Hematopoietic multipotent progenitor cell treated with erythropoietin and hydrocortisone succinate and interleukin-3 and kit ligand, for 4 days (in vitro differentiated cells): ENCODE results near the gene CFAP61.
"Not testable (repeated sequence)": the region's sequence is repeated elsewhere in the genome, so short reads cannot be mapped to it uniquely, and the experiment has no call there.

ENCODE experiments used
- DNase-seq: peaks from one replicate; pipeline ENCODE4 v3.0.0-alpha.2; 2015

The CFAP61 gene

DNA sequence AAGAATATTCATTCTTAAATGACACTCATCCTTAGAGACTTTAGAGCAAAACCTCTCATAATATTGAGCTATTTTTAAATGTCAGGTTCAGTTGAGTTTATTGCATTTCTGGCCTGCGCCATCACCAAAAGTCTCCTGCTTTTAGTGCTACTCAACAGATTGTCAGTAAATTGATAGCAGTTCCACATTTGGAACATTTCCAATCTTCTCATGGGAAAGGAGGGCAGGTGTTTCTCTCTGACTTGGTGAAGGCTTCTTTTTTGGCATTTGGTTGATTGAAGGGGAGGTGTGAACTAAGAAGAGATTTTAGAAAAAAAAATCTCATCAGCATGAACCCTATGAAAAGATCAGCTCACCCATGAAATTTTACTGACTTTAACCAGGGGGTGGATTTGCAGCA is 189.6 kb downstream of the CFAP61 start:
- DNase-seq: no peak

DNA sequence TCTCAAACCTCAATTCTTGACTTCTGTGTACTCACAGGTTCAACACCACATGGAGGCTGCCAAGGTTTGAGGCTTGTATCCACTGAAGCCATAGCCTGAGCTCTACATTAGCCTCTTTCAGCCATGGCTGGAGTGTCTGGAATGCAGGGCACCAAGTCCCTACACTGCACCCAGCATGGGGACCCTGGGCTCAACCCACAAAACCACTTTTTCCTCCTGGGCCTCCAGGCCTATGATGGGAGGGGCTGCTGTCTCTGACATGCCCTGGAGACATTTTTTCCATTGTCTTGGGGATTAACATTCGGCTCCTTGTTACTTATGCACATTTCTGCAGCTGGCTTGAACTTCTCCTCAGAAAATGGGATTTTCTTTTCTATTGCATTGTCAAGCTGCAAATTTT is 192.1 kb downstream of the CFAP61 start:
- DNase-seq: not testable (repeated sequence)

DNA sequence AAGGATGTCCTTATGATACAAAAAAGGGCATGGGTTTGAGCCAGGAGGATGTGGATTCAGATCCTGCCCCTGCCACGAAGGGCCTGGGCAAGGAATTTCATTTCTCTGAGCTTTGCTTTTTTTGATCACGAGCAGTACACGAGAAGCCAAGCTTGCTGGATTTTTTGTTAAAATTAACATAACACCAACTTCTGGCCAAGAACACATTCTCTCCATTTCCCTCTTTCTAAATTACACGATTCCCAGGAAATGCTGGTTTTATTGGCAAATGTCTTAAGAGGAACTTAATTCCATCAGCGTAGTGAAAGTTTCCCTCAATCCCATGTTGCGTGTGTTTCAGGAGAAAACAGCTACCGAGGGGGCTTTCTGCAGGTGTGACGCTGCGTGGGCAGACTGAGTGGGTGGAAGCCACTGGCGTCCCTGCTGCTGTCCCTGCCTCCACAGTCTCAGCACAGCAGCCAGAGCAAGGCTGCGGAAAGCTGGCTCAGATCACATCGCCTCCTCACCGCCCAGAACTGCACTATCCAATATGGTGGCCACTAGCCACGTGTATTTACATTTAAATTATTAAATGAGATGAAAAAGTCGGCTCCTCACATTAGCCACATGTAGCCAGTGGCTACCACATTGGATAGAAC is 194.8 kb downstream of the CFAP61 start:
- DNase-seq: no peak

DNA sequence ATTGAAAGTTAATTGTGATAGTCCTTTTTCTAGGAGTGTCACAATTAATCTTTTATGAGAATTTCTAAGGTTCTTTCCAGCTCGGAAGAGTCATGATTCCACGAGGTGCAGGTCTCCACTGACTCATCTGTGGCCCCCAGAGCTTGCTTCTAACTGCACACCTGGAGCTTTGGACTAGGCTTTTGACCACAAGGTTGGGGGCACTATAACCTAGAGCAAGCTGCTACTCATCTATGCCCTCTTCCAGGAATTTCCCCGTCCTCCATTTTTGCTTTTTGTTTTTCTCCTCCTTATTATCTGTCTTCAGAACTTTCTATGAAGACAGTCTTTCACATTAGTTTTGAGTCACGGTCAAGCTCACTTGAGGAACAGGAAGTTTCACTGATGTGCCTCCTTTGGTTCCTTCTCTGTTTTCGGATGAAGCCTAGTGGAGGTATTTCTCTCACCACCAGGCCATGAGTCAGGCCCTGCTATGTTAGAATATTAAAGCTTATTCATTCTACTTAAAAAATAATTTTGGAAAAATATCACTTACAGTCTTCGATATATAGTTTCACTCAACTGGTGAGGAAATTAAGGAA is 196.4 kb downstream of the CFAP61 start:
- DNase-seq: peak; percentile 6

DNA sequence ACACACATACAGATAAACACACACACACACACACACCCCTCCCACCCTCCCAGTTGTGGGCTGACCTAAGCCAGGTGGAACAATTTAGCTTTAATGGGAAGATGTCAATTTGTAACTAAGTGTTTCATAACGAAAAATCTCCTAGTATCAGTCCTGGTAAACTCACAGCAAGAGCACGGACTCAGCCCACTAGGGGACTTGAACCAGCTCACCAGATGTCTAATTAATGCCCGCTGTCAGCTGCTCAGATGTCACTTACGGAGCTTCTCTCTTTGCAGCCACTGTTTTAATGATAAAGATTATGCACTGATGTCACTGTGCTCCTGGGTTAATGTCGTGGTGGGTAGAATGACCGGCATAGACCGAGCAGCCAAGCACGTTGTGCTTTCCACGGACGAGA is 199.0 kb downstream of the CFAP61 start:
- DNase-seq: no peak

DNA sequence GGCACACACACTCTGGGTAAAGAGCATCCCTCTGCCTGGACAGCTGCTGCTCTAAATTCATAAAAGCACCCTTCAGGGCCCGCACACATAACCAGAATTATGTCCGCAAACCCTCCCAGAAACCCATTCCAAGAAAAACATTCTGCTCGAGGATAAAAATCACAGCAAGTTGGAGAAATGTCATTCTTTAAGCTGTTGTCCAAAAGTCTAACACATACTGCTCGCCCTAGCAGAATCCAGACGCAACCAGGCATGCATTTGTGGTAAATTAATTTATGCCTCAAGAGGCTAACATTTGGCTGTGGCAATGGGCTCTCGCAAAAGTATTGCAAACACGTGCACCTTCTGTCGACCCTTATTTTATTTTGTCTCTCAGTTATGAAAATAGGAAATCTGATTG is 199.5 kb downstream of the CFAP61 start:
- DNase-seq: no peak

DNA sequence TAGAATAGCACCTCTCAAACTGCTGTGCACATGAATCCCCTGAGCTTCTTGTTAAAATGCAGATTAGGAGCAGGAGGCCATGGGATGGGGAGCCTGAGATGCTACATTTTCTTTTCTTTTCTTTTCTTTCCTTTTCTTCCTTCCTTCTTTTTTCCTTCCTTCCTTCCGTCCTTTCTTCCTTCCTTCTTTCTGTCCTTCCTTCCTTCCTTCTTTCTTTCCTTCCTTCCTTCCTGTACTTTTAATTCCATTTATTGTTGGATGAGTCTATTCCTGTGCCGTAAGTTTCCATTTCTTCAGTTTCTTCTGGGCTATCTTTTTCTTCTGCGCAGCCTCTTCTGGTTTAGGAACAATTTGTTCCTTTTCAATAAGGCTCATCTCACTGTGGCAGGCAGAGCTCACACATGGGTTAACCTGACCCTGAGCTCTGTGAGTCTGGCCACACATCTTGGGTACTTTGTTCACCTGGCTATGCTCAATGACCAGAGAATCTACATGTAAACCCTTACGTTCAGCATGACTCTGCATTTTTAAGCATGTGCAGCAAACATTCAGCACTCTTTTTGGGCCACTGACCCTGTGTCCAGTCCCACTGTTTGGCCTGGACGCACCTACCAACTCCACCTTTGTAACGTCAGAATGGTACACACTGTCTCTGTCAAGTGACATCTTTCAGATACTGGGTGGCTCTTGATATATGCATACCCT is 200.9 kb downstream of the CFAP61 start:
- no peak for DNase-seq

DNA sequence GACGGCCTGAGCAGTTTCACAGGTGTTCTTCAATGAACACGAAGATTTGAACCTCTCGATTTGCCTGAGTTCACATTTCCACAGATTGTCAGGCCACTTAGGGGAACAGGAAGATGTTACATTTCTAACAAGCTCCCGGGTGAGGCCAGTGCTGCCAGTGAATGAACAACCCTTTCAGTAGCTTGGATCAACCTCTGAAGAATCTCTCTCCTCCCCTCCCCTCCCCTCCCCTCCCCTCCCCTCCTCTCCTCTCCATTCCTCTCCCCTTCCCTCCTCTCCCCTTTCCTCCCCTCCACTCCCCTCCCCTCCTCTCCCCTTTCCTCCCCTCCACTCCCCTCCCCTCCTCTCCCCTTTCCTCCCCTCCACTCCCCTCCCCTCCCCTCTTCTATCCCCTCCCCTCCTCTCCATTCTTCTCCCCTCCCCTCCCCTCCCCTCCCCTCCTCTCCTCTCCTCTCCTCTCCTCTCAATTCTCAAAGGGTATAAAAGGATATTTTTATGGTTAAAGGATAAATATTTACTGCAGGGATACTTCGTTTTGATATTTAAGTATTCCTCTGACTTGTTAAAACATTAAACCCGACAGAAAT is 201.5 kb downstream of the CFAP61 start:
- no peak for DNase-seq

DNA sequence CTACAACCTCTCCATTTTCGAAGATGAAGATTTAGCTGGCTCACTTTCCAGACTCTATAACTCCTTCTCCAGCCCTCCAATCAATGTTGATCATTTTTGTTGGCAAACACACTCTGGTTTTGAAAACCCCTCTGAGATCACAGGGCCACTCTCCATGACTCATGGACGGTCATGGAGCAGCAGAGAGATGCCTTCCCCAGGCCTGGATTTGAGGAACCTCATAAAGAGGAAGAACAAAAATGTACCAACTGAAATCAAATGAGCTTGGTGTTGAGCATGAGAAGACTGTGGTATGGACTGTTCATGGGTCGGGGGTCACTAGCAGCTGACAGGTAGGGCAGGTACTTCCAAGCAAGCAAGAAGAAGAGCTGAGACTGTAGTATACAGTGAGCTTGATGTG is 202.8 kb downstream of the CFAP61 start:
- peak; percentile 48 for DNase-seq

DNA sequence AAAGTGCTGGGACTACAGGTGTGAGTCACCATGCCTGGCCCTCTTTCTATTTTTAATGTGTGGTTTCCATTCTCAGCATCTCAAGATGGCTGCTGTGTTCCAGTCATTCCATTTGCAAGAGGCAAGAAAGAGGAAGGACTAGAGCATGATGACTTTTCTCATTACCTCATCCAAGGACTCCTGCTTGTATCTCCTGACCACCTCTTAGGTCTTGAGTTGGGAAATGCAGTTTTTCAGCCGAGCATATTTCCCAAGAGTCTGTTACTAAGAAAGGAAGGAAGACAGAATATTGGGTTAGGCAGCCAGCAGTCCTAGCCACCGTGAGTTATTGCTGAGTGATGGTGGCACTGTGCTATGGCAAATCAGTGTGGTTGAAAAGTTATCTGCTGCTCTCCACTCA is 207.2 kb downstream of the CFAP61 start:
- peak; percentile 36 for DNase-seq

DNA sequence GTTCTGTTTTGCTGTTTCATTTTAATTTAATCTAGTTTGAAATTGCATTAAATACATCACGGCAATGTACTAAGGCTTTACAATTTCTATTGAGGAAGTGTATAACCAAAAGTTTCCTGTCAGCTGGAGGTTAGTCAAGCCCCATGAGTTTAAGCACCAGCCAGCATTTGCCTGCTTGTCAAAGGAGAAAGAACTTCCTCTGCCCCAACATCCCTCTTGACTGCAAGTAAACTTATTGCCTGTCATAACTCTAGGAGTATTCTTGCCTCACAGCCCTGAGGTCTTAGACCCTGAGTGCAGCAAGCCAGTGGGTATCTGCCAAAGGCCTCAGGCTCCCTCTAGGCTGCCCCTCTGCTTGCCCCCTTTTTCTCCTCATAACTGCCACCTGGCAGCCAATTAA is 208.8 kb downstream of the CFAP61 start:
- DNase-seq: peak; percentile 74

DNA sequence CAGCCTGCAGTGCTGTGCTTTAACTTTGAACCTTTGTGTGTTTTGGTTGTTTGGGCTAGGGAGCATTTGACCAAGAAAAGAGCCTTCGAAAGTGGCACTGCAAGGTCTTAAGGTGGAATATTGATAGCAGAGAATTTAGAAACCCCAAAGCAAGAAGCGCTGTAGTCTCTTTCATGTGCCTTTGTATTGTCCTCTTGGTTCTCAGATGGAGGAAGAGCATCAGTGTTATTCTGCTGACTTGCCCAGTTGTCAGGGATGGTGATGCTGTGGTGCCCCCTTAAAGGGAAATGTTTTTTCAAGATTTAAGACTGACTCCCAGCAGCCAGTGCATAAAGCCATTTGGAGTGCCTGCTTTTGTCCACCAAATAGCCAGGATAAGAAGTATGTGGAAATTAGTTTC is 212.9 kb downstream of the CFAP61 start:
- no peak for DNase-seq

DNA sequence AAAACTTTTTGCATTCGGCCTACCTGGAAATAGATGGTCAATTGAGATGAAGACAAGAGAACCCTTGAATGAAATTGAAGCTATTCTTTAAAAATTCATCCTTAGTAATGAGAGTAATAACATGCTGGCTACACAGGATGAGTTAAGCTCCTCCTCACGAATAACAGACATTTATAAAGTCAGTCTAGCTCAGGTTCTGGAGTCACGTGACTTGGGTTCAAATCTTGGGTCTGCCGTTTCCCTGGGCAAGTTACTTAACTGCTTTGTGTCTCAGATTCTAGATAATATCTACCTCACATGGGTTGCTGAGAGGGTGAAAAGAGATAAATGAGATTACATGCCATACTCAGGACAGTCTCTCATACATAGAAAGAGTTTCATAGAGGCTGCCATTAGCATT is 214.2 kb downstream of the CFAP61 start:
- no peak for DNase-seq

DNA sequence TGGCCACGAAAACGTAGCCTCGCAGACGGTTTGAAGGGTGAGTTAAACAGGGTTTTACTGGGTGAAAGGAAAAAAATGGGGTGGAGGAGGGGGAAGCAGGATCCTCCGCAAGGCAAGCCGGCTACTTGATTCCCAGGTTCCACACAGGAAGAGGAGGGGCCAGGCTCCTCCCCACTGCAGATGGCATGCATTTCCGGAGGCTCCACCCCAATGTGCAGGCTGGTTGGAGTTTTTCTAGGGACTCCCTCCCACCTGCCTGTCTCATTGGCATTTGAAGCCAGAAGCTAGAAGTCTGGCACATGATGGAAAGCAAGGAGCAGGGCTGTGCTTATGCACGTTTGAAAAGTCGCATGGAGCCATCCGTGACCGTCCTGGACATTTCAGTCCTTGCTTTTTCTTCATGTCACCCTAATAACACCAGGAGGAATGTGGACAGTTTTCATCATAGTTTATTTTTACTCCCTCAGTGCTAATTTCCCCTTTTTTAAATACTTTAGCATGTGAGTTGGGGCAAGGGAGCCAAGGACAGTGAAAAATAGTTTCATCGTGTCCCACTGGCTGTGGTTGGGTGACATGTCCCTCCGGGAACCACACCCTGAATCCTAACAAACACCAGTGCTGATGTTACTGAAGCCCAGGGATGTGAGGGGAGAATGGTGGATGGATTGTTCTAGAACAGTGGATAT is 215.5 kb downstream of the CFAP61 start:
- no peak for DNase-seq

DNA sequence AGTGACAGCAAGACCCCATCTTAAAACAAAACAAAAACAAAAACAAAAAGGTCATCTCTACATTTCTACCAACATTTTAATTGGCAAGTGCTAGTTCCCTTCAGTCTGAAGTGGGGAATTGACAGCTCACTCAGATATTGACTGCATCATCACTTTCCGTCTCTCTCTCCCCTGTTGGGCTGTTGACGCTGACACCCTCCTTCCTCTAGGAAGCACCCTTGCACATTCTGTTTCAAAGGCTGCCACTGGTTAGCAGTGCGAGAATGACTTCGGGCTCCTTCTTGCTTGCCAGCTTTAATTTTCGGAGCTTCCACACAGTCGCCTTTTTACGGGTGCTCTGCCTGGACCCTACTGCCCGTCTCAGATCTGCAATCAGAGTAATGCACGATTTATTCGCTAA is 218.9 kb downstream of the CFAP61 start:
- DNase-seq: no peak

DNA sequence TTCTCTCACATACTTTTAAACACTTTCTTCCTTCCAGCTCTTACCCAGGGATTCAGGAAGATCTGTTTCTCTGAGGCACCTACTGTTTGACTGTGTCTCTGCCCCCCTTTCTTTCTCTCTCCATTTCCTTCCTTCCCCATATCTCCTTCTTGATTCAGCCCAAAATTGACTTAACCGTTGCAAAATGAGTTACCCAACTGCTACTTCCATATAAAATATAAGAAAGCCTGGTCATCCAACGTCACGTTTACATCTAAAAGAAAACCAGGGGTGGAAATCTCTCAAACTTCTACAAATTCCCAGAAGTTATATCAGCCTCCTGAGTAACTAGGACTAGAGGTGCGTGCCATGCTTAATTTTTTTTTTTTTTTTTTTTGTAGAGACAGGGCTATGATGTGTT is 220.4 kb downstream of the CFAP61 start:
- DNase-seq: no peak

DNA sequence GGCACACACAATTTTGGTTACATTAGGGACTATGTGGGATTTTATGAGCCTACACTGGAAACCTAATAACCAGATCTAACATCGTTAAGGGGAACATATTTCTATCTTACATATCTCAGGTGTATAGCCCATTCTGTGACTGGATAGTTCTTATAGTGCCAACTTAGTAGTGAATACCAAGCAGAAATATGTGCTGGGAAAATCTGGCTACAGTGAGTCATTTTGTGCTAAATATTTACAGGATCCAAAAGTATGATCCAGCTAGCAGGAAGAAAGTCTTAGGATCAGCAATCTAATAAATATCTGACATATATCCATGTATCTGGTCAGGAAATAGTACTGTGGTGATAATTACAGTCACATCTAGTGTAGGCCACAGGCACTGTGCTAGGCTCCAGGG is 221.0 kb downstream of the CFAP61 start:
- DNase-seq: no peak

DNA sequence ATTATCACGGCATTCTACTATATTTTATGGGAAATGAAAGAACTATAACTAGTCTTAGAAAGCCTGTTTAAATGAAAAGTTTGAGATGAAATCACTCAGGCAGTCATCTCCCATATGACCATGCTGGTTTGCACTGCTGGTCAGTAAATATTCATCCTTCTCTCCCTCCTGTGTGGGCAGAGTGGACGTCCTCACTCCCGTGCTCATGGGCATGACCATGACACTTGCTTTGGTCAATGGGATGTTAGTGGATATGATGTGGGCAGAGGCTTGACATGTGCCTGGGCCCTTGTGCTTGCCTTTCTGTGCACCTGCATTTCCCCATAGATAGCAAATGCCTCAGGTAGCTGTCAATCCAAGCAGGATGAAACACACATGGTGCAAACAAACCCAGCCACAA is 222.5 kb downstream of the CFAP61 start:
- DNase-seq: no peak

DNA sequence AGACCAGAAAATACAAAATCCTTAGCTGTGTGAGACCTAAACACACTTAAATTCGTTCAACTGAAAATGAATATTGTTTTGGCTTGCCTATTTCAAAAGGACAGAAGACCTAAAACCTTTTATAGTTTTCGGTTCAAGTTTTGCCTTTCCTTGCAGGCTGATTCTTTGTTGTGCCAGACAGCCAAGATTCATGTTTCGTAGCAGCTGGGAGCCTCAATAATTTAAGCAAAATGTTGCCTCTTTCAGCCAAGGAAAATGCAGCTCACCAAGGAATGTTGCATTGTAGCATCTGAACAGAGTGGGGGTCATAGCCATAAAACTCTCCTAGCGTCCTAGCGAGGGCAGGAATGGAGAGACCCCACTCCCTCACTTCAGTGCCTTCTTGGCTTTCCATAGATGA is 223.3 kb downstream of the CFAP61 start:
- no peak for DNase-seq

DNA sequence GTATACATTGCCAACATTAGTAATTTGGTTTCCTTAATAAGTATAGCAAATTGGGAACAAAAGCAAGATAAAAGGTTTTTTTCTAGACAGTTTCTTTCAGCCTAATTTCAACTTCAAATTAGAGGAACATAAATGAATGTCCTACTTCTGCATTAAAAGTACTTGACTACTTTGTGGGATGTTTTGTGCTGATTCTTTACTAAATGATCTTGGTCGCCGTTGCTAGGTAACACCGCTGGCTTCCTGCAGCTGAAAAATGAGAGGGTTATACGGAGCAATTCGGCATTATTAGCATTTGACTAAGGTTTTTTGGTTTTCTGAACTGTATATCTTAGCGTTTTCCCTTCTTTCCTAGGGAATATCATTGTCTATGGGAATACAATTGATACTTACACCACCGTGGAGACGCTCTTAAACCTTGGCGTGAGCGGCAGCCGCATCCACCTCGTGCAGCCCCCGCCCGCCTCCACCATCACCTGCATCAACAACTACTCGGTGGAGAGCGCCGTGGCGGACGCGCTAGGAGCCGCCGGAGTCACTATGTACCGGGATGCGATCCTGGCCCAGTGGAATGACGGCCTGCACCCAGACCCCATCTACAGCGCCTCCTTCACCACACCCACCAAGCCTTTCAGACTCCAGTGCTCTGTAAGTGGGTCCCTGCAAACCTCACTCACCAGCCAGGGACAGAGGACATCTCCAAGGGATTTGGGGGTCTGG is 224.6 kb downstream of the CFAP61 start:
- peak; percentile 41 for DNase-seq

DNA sequence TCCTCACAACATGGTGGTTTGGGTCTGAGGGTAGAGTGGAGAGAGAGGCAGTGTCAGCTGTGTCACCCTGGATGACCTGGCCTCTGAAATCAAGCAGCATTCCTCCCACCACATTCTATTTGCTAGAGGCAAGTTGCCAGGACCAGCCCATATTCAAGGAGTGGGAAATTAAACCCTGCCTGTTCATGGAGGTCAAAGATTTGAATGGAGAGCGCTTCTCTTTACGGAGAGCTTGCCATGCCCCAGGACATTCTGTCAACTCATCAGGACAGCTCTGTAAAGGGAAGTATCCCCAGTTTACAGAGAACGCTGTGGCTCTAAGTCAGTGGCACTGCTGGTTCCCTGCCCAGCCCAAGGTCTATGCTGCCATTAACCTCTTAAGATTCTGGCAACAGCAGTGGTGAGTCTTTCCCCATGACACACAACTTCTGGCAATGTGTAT is 225.6 kb downstream of the CFAP61 start:
- no peak for DNase-seq

DNA sequence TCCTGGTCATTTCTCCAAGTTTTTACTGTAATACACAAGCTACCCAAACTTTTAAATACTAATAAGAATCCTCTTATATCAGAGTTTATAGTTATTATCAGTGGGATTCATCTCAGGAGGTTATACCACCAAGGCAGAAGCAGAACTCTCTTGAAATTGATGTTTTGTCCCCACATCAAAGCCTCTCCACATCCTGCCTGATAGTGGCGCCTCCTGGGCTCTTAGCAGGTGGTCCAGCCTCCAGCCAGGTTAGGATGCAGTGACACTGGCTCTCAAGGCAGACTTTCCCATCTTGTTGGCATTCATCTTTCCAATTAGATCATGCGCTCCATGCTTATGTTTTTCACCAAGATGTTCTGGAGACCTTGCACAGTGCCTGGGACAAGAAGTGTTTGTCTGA is 233.7 kb downstream of the CFAP61 start:
- no peak for DNase-seq

DNA sequence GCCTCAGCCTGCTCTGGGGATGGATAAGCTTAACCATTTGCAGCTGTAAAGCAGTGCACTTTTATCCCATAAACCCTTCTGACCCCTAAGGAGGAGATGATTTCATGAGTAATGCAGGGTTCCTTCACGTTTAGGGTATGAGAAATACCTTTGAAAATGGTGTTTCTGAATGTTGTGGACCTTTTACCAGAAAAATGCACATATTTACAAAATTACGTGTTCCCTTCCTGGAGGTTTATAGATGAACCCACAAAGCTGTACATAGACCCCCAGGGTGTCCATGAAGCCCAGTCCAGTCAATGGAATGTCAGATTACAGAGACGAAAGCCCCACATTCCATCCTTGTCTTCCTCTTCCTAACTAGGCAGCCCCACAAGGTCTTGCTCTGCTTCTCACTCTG is 237.0 kb downstream of the CFAP61 start:
- DNase-seq: no peak
